Inferior parietal cortex (tissue), 1 donor: ENCODE results near the gene AIPL1.
"Not testable (repeated sequence)": the region's sequence is repeated elsewhere in the genome, so short reads cannot be mapped to it uniquely, and the experiment has no call there.

Experiments used
- DNase-seq: peaks from one replicate; pipeline ENCODE4 v3.0.0-alpha.2; 2016; ENCODE audit errors: extremely low spot score

AIPL1 gene, protein sequence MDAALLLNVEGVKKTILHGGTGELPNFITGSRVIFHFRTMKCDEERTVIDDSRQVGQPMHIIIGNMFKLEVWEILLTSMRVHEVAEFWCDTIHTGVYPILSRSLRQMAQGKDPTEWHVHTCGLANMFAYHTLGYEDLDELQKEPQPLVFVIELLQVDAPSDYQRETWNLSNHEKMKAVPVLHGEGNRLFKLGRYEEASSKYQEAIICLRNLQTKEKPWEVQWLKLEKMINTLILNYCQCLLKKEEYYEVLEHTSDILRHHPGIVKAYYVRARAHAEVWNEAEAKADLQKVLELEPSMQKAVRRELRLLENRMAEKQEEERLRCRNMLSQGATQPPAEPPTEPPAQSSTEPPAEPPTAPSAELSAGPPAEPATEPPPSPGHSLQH

DNA sequence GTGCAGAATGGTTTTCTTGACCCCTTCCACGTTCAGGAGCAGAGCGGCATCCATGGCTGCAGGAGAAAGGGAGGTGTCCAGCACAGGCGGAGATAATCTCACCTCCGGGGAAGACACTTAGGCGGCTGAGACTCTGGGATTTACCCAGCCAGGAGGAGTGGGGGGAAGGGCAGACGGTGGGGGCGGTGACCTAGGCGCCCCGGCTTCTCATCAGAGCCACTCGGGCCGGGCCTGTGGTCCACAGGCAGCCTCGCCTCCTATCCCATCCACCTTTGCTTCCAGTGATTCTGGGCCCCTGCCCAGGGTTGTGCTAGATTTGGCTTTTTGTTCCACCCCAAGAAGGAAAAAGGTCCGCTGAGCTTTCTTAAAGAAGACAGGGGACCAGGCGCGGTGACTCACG is at the start of gene AIPL1:
TSS of gene AIPL1 (minus strand) at position 71 of the 400 bp plus-strand sequence. CDS start at position 54, 17 bp downstream.
- no peak for DNase-seq

DNA sequence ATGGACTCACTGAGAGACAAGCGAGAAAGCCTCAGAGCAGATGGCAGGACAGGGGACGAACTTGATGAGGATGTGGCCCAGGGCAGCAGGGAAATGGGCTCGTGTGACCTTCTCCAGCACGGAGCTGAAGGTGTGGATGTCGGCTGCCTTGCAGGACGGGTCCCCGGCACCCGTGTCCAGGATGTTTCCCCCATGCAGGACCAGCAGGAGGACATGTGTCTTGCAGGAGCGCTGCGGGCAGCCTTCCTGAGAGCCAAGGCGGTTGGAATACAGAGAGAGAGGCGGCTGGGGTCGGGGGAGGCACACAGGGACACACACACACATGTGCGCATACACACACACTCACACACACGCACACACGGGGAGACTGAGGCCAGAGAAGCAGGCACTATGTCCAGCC is 48.6 kb upstream of the AIPL1 start:
- DNase-seq = no peak

DNA sequence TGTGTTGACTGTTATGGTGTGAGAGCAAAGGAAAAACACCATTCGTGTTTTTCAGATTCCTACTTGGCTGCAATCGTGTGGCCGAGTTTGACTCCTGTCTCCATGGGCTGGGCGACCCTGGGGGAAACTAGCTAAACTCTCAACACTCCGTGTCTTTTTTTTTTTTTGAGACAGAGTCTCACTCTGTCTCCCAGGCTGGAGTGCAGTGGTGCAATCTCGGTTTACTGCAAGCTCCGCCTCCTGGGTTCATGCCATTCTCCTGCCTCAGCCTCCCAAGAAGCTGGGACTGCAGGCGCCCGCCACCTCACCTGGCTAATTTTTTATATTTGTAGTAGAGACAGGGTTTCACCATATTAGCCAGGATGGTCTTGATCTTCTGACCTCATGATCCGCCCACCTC is 47.9 kb upstream of the AIPL1 start:
- DNase-seq = not testable (repeated sequence)

DNA sequence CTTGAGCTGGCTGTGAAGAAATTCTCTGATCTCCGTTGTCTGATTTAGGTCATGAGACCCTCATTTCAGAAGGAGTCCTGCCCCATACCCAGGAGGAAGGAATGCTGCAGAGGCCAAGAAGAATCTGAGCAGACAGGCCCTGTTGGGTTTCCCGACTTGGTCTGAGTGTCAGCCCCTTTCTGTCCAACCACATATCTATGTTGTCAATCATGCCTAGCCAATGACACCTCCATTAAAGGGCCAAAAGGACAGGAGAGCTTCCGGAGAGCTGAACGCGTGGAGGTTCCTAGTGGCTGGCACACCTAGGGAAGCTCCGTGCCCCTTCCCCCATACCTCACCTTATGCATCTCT is 47.2 kb upstream of the AIPL1 start:
- no peak for DNase-seq

DNA sequence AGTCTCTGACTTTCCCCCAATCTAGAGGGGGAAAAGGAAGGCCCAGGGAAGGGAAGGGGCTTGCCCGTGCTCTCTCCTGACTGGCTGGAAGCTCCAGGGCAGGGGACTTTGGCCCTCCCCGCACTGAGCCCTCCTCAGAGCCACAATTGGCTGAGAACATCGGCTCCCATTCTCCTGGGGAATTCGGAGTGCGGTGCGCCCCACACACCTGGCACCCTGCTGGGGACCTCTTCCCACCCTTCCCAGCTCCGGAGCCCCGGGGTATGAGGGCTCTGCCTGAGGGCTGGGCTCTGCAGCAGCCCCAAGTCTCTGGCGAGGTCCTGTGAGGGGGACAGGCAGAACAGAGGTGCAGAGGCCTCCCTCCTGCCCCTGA is 45.4 kb upstream of the AIPL1 start:
- no peak for DNase-seq

DNA sequence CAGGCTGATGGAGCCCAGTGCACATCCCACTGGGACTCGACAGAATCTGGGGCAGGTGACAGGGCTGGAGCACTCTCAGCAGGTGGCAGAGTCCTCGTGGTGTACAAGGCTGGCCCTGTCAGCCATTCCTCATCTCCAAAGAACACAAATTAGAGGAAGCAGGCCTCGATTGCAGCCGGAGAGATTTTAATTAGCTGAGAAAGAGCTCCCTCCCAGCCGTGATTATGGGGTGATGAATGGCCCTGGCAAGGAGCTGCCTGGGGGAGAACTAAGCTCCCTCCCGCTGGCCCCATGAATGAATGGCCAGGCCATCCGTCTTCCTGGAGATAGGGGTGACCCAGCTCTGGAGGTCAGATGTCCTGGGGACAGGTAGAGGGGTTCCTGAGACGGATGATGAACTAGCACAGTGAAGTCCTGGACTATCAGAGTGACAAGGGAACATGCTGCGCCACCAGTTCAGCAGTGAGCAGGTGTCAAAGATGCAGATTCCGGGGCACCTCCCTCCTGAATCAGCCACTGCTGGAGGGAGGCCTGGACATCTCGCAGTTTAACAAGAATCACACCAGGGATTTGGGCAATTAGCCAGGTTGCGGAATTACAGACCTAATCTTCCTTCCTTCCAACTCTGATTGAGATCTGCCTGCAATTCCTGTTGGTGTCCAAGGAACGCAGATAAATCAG is 44.8 kb upstream of the AIPL1 start:
- no peak for DNase-seq

DNA sequence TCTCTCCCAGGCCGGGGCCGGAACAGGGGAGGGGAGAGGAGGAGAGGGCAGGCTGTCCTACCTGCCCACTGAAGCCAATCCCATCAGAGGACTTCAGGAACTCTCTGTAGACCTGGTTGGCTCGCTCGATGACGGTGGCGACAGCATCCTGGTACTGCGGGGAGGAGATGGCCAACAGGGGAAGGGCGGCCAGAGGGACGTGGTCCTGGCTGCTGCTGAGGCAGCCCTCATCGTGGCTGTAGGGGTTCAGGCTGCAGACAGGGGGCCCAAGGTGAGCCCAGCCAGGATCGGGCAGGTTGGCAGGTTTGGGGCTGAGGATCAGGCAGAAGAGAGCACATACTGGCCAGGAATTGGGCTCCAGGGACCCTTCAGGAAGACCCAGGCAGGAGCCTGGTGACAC is 43.6 kb upstream of the AIPL1 start:
- no peak for DNase-seq

DNA sequence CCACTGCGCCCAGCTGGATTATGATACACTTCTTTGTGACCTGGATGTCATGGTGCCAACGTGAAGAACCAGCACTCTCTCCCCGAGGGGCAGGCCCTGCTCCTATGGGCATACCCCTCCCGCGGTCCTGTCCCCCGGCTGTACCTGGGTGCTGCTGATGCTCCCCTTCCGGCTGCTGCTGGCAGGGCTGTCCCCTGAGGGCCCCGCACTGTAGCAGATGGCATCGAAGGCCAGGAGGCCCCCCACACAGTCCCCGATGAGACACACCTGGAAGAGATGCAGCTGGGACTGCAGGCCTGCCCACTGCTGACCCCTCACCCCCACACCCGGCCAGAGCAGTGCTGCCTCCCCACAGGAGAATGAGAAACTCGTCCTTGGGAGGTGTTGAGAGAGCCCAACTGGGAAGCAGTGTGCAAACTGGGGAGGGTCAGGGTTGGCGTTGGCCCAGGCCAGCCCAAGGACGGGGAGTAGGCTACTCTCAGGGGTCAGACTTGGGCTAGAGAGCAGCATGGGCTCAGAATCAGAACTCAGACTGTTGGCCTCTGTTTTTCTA is 43.0 kb upstream of the AIPL1 start:
- DNase-seq = no peak

DNA sequence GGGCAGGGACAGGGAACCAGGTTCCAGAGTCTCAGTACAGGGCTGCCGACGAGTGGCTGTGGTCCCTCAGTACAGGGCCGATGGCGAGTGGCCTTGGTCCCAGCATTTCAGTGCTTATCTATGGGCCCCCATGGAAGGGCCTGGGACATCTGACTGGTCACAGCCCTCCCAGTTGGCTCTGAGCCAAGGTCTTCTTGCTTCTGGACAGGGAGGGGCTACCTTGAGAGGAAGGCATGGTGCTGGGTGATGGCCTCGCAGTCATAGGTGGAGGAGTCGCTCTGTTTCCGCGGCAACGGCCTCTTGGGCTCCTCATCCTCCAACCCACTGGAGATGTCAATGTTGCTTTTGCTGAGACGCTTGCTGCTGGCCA is 41.9 kb upstream of the AIPL1 start:
- no peak for DNase-seq

DNA sequence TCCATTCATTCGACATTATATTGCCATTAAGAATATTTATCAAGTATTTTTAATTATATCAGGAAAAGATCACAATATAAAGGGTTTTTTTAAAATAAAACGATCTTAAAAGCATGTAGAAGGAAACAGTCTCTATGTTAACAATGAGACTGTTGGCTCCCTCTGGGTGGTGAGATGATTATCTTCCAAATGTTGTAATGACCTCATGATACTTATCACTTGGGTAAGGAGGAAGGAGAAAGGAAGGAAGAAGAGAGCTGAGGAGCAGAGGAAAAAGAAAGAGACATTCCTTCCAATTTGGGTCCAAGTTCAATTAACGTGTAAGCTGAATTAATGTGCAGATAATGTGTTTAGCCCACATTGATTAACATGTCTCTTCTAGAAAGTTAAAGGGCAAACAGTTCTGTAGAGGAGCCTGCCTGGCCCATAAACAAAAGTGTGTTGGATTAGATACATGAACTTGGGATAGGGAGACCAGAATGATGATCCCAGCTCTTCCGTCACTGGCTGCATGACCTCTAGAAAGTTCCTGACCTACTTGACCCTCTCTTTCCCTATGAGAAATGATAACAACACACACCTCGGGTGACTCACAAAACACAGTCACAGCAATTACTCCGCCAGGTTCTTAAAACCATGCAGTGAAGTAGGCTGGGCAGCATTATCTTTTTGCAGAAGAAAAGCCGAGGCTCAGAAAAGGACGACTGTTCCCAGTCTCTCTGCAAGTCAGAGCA is 41.3 kb upstream of the AIPL1 start:
- no peak for DNase-seq

DNA sequence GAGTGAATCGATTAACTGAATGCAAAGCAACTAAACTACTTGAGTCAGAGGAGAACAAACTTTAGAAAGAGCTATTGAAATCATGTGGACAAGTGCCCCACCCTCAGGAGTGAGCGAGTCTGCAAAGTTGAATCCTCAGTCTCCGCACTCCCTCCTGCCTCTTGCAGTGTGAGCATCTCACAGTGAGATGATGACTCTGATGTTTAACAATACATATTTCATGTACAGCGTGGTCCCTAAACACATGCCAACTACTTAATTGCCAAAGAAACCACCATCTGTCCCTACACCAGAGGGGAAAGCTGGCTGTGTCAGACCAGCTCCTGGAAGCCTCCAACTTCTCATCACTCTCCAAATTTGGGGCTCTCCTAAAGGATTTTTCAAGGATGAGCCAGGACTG is 40.5 kb upstream of the AIPL1 start:
- DNase-seq = no peak

DNA sequence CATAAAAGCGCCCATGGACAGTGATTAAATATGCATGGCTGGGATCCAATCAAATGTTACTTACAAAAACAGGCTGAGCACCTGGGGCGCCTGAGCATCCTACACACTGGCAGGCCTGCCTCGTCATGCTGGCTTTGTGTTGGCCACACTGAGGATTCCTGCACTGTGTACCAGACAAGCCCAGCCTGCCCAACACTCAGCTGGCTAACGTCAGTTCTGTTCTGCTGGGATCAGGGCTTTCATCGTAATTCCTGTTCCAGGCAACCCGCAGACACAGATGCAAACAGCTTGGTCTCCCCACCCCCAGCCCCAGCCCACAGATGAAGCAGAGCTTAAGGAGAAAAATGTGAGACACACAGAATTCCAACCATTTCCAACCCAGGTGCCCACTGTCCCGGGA is 40.0 kb upstream of the AIPL1 start:
- no peak for DNase-seq

DNA sequence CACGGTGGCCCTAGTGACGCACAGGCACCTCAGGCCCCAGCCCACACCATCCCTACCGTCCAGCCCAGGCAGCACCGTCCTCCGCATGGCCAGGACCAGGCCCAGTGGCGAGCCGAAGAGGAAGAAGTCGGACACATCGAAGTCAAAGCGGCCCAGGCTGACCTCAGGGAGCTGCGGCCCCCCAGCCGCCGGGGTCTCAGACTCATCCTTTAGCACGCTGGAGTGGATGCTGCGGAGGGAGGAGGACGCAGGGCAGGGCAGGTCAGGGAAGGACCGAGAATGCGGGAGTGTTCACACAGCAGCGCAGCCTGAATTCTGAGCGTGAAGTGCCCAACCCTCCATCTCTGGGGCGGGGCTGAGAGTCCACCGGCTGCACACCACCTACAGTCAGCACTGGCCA is 39.5 kb upstream of the AIPL1 start:
- DNase-seq = no peak

DNA sequence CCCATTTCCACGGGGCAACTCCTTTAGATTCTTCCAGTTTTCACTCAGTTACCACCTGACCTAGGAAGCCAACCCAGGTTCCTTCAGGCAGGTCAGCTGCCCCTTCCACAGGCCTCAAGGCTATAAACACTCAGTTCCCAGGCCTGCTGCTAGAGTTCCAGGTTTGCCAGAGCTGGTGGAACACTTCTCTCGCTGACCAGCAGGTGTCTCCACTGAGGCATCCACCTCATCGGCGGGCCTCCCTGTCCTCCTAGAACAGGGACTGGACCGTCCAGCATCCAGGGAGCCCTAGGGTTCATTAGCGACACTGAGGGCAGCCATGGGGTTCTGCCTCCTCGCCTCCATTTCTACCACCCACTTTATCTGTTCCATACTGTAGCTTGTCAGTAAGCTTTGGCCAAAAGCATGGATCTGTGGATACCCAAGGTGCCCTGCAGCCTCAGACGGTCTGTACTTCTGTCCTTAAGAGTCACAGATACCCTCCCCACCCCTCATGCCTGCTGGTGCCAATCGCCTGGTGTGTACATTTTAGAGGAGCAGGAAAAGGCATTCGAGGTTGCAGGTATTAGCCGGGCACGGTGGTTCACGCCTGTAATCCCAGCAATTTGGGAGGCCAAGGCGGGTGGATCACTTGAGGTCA is 38.3 kb upstream of the AIPL1 start:
- peak; percentile 75 for DNase-seq

DNA sequence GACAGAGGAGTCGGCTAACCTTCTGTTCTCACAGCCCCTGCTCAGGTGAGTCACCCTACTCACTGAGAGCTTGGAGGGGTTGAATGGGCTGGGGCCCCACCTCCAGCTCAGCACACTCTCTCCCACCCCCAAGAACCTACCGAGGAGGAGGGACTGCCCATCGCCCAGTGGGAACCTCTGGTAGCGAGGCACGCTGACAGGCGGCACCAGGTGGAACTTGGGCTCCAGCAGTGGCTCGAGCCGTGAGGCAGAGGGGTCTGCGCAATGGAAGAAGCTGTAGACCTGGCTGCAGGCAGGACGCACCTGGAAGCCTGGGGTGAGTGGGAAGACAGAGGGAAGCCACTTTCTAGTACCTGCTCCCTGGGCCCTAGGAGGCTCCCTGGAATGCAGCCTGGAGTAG is 37.6 kb upstream of the AIPL1 start:
- DNase-seq = no peak

DNA sequence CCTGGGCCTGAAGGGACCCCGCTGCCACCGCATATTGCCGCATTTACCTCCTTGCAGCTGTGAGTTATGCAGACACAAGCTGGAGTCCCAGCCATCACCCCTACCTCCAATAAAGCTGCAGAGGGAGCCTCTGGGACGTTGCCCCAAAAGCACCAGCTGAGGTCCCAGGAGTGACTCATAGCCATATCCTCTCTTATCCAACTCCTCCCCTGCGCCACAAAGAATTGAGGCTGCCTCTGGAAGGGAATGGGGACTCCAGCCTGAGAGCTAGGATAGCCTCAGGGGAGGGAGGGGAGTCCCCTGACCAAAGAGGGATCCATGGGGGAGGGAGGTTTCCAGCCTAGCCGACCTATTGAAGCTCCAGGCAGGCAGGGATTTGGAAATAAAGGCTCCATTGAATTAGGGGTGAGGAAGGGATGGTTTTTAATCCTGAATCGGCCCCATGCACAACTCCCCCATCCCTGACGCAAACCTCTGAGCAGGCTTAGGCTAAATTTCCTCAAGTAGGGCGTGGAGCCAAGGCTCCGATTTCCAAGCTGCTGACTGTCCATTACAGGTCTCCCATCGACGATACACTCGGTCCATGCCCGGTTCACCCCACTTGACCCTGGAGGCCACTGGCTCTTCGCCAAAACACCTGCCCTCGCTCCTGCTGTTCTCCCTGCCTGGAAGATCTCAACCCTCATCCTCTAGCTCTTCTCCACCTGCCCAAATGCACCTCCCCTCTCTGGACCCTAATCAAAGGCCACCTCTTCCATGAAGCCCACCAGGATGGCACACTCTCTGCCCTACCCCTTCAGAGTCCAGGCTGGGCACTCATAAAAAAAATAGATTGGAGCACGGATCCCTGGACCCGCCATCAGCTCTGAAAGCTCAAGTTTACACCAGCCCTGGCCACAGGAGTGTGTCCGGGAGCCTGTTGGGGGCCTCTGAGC is 36.9 kb upstream of the AIPL1 start:
- no peak for DNase-seq

DNA sequence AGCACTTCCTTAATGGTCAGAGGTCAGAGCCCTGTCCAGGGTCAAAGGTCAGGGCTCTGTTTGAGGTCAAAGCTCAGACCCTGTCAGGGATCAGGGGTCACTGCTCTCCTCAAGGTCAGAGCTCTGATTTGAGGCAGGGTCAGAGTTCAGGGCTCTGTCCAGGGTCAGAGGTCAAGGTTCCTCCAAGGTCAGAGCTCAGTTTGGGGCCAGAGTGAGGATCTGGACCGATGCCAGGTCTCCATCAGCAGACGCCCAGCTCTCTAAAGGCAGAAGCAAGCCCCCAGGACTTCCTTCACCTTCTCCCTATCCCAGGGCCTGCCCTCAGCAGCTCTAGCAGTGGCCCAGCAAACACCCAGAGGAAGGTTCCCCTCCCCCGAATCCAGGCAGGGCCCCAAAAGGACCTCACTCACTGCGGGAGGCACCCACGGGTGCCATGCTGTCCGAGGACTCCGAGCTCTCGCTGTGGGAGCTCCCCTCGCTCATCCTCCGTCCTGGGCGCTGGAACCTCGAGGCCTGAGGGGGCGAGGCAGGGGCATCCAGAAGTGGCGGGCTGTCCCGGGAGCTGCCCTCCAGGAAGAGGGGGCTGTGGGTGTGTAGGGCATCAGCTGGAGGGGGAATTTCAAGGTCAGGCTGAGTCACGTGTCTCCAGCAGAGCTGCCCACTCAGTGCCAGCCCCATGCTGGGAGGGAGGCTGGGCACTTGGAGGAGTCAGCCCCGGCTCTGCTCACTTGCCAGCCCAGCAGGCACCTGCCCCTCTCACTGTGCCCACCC is 36.0 kb upstream of the AIPL1 start:
- DNase-seq = no peak

DNA sequence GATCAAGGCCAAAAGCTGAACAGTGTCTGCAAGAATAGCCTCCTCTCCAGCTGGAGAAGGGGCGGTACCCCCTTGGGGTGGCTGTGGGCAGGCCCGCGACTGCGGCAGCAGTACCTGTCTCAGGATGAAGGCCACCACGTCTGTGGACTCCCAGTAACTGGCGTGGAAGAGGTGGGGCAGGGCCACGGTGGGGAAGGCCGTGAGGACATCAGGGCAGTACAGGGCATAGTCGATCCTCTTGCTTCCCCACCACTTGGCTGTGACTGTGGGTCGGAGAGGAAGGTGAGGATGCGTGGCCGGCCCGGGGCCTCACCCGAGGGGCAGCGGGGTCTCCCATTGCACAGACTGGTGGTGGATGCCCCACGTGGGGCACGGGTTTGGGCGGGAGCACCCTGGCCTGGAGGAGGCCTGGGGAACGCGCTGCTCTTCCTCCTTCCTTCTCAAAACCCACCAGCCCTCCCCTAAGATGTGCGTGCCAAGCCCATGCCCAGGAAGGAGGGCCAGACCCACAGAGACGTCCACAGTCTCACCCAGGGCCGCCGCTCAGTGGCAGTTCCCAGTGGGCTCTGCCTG is 35.3 kb upstream of the AIPL1 start:
- DNase-seq = no peak

DNA sequence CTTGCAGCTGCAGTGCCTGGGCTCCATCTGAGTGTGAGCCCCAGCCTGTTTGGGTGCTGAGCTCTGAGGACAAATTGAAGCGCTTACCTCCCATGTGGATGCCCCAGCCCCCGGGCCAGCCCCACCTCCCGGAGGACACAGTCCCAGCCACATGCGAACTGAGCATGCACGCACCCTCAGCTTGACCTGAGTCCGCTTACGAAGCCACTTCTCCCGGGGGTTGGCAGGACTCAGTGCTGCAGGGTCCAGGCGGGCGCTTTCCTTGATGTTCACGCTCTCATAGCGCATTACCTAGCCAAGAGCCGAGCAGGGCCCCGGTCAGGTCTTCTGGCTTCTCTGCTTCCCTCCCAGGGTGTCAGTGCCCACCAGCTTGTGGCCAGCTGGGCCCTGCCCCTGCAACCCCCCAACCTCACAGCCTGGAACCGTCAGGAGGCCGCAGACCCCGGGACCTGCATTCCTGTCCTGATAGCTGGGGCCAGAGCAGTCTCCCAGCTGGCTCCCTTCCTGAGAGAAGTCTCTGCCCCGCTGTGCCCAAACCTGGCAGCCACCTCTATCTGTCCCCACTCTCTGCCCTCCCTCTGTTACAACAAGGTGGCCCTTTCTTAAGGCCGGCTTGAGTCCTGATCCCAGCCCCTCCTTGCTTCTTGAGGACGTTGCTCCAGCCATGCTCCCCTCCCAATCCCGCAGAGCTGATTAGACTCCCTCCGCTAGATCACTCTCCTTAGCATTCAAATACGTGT is 33.3 kb upstream of the AIPL1 start:
- no peak for DNase-seq
